ENCODE results near the gene HAGHL. TPM values are rescaled to one million over a fixed set of nuclear protein-coding genes. Genes with fewer than 3 reads are reported as not detected.

HAGHL gene
- total RNA-seq, 1 donor from 2014 or later: 31.7 TPM

GRCh38 chr16:682493-683395, 44.2 kb upstream of the HAGHL start:
- H3K27me3 Mint-ChIP-seq (ENCODE audit: unreplicated experiment): peaks cover 11% of the 10 kb centered on the region
- H3K4me1 Mint-ChIP-seq (ENCODE audit: low read depth, unreplicated experiment): peaks cover 9% of the 10 kb centered on the region
- no peak for DNase-seq
- no peak for TF ChIP-seq CTCF (IDR thresholded peaks at IDR 0.05; ENCODE audit: partially characterized antibody, unreplicated experiment)
- H3K36me3 Mint-ChIP-seq (ENCODE audit: unreplicated experiment): no peaks in the 10 kb centered on the region
- H3K4me3 Mint-ChIP-seq (ENCODE audit: unreplicated experiment): peak overlapping the region; percentile 71
- H3K9me3 Mint-ChIP-seq (ENCODE audit: unreplicated experiment): peaks cover 8% of the 10 kb centered on the region
- no peak overlapping the region for H3K27ac Mint-ChIP-seq (ENCODE audit: unreplicated experiment)

- Mint-ChIP-seq H3K4me3 (ENCODE audit: unreplicated experiment) (peak overlapping the region; percentile 67), H3K36me3 (ENCODE audit: unreplicated experiment) (no peaks in the 10 kb centered on the region), H3K27me3 (ENCODE audit: unreplicated experiment) (peaks cover 11% of the 10 kb centered on the region), H3K27ac (ENCODE audit: unreplicated experiment) (no peak overlapping the region), H3K4me1 (ENCODE audit: low read depth, unreplicated experiment) (peaks cover 9% of the 10 kb centered on the region), H3K9me3 (ENCODE audit: unreplicated experiment) (peaks cover 8% of the 10 kb centered on the region)
- DNase-seq: no peak
- no peak for TF ChIP-seq CTCF (IDR thresholded peaks at IDR 0.05; ENCODE audit: partially characterized antibody, unreplicated experiment)
Observed at GRCh38 chr16:683396-684070, 43.4 kb upstream of the HAGHL start.

GRCh38 chr16:684071-684794, 42.7 kb upstream of the HAGHL start, which contains the start of gene JMJD8:
JMJD8 (minus strand) TSS chr16:684334; CDS start chr16:684319, 15 bp downstream.
- no peak for TF ChIP-seq CTCF (IDR thresholded peaks at IDR 0.05; ENCODE audit: partially characterized antibody, unreplicated experiment)
- peak; percentile 98 for DNase-seq
- Mint-ChIP-seq H3K9me3 (ENCODE audit: unreplicated experiment) (peaks cover 5% of the 10 kb centered on the region), H3K4me3 (ENCODE audit: unreplicated experiment) (peak within 1 kb of the TSS; percentile 67), H3K27ac (ENCODE audit: unreplicated experiment) (no peak within 1 kb of the TSS), H3K36me3 (ENCODE audit: unreplicated experiment) (no peaks in the 10 kb centered on the region), H3K27me3 (ENCODE audit: unreplicated experiment) (peaks cover 15% of the 10 kb centered on the region), H3K4me1 (ENCODE audit: low read depth, unreplicated experiment) (peaks cover 9% of the 10 kb centered on the region)

- H3K27me3 Mint-ChIP-seq (ENCODE audit: unreplicated experiment): peaks cover 13% of the 10 kb centered on the region
- peaks cover 11% of the 10 kb centered on the region for H3K4me1 Mint-ChIP-seq (ENCODE audit: low read depth, unreplicated experiment)
- H3K36me3 Mint-ChIP-seq (ENCODE audit: unreplicated experiment): no peaks in the 10 kb centered on the region
- no peak for TF ChIP-seq CTCF (IDR thresholded peaks at IDR 0.05; ENCODE audit: partially characterized antibody, unreplicated experiment)
- peaks cover 5% of the 10 kb centered on the region for H3K9me3 Mint-ChIP-seq (ENCODE audit: unreplicated experiment)
- no peak overlapping the region for H3K4me3 Mint-ChIP-seq (ENCODE audit: unreplicated experiment)
- DNase-seq: no peak
- no peak overlapping the region for H3K27ac Mint-ChIP-seq (ENCODE audit: unreplicated experiment)
Observed at GRCh38 chr16:684961-685696, 41.8 kb upstream of the HAGHL start.

Data from glutamatergic neuron (in vitro differentiated cells).